Fibroblast of lung (primary cell): ENCODE results near the gene ANKRD62.

Source experiments
- CTCF ChIP-seq, 2 donors: IDR thresholded peaks in 1 of 2; conservative IDR thresholded peaks in 1 of 2; 1 replicate in 1 of 2; 2 replicates in 1 of 2; pipeline ENCODE4 v1.5.1; 2011 to 2012; ENCODE audit warnings: low read length in 2 of 2, control low read depth in 1 of 2, inconsistent platforms in 1 of 2, low read depth in 1 of 2, mild to moderate bottlenecking in 1 of 2
- EZH2 ChIP-seq: IDR thresholded peaks from 2 replicates; pipeline ENCODE4 v1.5.1; 2012; ENCODE audit warnings: low read length, control low read depth, mild to moderate bottlenecking; ENCODE audit errors: missing control alignments

DNA sequence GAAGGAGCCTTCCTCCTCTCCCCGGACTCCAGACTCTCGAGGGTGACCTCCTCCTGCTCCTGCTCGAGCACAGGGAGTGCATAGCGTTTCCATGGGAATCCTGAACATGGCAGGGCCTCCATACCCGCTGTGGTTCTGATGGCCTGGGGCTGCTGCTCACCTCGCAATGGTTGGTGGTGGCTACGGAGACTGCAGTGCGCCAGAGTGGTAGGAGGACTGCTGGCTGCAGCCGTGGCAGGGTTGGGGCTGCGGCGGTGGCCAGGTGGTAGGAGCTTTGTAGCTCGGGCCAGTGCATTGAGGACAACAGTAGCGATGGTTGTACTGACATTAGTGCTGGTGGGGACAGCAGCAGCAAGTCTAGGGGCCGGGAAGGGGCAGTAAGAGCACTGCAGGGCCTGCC lies 32.0 kb upstream of the ANKRD62 start:
- no peak for TF ChIP-seq CTCF (conservative IDR thresholded peaks at IDR 0.05 in 1 of 2, IDR thresholded peaks at IDR 0.05 in 1 of 2; ENCODE audit: low read depth in 1 of 2, low read length in 2 of 2)
- no peak for TF ChIP-seq EZH2
